ENCODE results near the gene CLNK.
A peak's percentile ranks its signal among the peaks of the same experiment; 100 is the strongest.

The CLNK gene

DNA sequence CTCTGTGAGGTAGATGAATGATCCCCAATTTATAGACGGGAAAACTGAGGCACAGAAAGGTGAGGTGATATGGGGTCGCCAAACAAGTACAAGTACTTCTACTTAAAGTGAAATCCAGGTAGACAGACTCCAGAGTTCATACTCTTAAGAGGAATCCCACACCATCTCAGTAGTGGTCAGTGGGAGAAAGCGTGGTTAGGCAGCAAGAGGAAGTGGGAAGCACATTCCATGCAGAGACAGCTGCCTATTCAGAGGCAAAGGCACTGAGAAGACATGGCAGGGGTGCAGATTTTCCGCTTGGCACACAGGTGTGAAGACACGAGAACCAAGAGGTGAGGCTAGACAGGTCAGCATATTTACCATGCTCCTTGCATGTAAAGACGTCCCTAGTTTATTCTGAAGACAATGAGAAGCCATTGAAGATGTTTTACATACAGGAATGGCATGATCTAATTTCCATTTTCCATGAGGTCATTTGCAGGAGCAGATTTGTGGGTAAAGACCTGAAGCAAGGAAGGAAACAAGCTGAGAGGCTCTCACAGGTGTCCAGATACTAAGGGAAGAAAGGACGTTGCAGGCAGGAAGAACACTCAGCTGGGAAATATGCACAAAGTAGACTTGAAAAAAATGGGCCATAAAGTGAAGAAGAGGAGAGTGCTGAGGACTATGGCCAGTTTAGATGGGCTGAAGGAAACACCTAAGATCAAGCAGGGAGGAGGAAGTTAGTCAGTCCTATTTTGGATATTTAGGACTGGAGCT is 17.3 kb upstream of the CLNK start:
- no peak for DNase-seq (ENCODE audit: low read depth in 2 of 2)

DNA sequence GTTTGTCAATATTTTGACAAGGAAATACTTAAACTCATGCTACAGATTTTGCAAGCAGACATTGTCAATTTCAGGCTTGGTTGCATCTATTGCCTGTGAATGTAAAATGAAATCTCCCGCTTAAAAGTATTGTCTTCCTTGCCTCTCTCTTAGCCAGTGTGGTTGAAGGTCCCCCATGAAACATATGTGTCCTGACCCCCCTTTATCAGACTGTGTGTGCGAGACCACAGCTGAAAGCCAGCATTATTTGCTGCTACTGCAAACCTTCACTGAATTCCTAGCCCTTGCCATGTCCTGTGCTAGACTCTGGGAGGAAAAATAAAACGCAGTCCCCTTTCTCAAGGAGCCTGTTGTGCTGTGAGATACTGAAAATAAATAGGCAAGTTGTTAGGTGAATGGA is 16.6 kb upstream of the CLNK start:
- no peak for DNase-seq (ENCODE audit: low read depth in 2 of 2)

DNA sequence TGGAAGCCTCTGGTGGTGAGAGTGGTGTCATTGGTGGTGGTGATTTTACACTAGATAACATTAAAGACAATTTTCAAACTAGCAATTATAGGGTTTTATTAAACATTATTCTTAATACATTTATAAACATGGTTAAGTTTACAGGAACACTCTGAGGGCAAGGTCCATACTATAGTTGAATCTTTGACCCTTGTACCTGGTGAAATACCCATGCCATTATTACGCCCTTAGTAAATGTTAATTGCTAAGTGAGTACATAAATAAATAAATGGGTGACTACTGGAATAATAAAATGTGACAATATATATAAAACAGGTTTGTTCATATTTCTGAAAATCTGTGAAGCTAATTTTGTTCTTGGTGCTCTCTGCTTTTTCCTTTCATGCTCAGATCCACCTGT is 13.6 kb upstream of the CLNK start:
- no peak for DNase-seq (ENCODE audit: low read depth in 2 of 2)

DNA sequence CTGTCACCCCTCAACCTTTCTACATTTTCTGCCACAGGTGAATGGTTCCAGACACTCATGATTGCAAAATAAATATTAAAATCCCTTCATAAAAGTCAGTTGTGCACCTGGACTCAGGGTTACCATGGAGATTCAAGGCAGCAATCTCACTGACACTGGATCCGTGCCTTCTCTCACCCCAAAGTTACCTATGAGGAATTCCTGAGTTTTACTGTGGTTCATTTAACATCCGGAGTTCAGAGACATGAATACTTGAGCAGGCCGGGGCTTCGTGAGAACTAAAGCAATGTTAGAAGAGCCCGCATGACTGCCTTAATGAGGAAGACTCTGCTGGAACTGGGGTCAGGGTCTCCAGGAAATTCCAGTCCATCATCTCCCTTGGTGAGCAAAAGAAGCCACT is 12.5 kb upstream of the CLNK start:
- DNase-seq (ENCODE audit: low read depth in 2 of 2), result no peak

DNA sequence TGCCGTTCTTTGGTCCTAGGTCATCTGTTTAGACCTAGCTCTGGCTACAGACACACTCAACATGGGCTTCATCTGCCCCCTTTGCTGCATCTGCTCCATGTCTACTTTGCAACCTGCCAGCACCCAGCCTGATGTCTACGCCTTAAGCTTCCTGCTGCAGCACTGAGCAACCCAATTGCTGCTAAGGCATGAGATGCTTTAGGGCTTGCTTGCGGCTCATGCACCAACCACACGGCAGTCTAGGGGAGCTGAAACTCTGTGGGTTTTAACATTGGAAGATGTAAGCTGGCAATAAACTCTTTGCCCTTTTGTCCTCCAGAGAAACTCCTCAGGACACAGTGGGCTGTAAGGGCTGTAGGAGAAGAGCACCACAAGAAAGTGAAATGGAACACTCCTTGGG is 11.7 kb upstream of the CLNK start:
- no peak for DNase-seq (ENCODE audit: low read depth in 2 of 2)

DNA sequence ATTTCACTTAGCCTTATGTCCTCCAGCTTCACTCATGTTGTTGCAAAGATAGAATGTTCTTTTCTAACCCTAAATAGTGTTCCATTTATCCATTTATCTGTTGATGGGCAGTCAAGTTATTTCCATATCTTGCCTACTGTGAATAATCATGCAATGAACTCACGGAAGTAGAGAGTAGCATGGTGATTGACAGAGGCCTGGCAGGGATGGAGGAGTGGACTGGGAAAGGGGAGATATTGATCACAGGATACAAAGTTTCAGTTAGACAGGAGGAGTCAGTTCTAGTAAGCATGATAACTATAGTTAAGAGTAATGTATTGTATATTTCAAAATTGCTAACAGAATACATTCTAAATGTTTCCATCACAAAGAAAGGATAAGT is 10.3 kb upstream of the CLNK start:
- no peak for DNase-seq (ENCODE audit: low read depth in 2 of 2)

DNA sequence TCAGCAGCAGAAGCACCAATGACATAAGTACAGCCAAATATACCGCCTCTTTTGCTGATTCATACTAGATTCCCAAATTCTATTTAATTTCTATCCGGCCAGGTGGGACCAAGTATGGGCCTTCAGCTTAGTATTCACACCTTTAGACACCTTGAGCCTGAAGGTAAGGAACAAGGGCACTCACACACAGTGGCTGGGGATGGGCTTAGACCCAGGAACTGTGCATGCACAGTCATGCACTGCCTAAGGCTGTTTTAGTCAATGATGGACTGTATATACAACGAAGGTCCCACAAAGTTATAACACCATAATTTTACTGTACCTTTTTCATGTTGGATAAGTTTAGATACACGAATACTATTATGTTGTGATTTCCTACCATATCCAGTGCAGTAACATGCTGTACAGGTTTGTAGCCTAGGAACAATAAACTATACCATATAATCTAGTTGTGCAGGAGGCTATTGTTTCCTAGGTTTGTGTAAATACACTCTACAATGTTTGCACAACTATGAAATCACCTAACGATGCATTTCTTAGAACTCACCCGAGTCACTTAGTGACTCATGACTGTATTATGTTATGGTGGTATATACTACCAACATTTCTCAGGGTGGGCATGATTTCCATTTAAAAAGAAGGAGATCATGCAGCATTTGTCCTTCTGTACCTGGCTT is 9.7 kb upstream of the CLNK start:
- no peak for DNase-seq (ENCODE audit: low read depth in 2 of 2)

DNA sequence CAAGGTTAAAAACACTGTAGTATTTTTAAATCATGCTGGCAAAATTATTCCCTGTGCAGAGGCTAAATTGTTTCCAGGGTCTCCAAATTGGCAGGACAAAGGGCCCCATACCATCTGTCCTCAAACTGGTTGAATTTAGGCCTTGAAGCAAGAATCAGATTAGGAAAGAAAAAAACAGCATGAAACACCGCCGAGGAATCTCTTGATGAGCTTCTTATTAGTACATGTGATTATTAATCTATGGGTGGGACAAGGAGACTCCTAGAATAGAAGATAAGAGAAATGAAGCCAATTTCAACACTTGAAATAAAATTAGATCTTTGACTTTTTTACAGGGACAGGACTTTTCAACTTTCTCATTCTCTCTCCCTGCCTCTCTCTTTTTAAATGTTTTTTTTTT is 7.1 kb upstream of the CLNK start:
- no peak for DNase-seq (ENCODE audit: low read depth in 2 of 2)

DNA sequence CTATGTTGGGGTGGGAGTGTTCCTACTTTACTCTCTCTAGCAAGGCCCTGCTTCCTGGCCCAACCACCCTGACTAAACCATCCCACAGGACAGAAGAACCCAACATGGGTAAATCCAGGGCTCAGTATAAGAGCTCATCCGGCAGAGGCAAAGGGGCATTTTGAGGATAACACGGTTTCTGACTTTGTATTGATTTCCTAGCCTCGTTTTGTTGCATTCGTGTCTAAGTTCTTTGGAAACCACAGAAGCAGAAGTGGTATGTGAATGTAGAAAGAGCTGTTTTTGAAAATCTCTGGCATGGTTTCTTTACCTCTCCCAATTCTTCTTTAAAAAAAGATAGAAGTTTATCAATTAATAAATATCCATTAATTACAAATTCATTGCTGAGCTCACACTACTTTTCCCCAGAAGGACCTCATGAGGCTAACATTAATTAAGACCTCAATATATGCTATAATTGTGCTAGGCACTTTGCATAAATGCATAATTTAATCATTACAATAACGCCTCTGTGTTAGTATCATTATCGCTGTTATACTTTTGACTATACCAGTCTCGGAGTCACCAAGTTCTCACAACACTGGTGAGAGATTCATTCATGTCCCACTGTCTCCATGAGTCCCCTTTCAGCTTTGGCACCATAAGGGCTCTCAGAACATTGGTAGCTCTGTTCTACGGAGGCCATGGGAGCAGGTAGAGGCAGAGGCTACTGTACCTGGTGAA is 5.8 kb upstream of the CLNK start:
- no peak for DNase-seq (ENCODE audit: low read depth in 2 of 2)

DNA sequence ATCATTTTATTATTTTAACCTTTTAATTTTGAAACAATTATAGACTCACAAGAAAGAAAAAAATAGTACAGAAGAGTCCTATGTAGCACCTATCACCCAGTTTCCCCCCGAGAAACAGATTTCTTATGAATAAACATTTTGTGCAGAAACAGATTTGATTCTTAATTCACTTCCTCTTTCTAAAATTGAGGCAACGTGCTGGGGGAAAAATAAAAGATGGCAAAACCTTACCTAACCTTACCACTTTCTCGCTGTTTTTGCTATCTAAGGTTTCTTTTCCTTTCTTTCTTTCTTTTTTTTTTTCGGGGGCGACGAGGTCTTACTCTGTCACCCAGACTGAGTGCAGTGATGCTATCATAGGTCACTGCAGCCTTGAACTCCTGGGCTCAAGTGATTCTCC is 4.3 kb upstream of the CLNK start:
- no peak for DNase-seq (ENCODE audit: low read depth in 2 of 2)

DNA sequence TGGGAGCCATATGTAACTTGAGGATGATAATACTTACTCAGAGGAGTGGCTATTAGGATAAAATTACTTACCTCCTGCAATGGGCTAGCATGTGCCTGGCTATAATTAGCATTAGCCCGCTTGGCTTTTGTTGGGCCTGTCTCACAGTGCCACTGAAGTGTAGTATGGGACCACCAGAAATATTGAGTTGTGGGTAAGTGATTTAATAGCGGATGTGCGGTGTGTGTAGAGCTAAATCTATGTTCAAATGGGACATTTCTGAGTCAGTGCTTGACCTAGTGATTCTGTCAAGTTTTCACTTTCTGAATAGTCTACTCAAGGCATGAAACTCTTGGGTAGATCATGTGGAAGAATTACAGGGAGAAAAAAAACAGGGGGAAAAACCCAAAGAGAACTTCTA is 3.5 kb upstream of the CLNK start:
- no peak for DNase-seq (ENCODE audit: low read depth in 2 of 2)

DNA sequence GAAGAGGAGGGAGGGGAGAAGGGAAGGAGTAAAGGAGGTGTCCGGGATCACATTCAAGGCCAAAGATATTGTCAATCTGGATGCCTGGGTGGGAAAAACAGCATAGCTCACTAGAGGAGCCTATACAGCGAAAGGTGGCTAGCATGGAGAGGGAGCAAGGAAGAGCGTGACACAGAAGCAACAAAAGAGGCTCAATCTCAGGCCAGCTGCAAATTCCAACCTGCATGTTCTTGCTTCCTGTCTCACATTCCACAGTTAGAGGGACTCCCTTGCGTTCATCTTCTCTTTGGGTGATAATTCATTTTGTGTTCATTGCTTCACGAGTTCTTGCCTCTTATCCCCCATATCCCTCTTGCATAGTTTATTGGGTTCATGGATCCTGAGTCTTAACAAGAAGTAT is 3.0 kb upstream of the CLNK start:
- DNase-seq (ENCODE audit: low read depth in 2 of 2), result no peak

DNA sequence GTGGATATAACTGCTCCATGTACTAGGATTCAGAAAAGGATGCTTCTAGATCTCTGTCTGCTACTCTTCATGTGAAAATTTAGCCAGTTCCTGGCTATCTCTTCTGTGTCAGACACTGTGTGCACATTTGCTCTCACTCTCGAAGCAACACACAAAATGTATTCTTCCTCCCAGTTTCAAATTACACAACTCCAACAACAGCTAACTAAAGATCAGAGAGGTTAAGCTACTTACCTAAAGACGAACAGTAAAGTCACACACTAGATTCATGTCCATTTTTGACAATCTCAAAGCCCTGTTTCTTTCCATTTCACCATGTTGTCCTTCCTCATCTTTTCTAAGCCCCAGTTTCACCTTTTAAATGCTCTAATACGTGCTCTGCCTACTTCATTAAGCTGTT is 2.2 kb downstream of the CLNK start:
- no peak for DNase-seq (ENCODE audit: low read depth in 2 of 2)

DNA sequence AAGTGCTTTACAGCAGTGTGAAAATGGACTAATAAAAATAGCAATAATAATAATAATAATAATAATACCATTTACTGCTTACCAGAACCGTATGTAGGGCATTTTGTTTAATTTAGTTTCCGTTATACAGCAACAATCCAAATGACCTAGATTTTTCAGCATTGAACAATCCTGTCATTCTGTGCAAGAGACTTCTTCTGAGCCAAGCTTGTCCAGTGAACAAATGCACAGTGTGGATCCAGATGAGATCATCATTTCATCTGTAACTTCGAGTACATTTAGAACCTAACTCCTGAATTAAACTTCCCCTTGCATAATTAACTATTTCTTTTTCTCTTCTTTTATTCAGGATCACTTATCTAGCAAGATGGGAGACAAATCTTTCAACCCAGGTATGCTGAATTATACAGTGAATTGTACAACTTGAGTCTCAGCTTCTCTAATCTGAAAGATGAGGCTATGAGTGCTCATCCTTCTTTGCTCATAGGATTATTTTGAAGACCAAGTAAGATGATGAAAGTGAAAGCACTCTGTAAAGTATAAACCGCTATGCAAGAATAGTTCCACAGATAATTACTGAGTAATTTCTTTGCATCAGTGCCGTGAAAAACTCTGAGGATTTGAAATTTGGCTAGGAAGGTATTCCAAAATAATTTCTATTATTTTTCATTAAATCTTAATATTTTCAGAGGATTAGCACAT is 6.6 kb downstream of the CLNK start:
- DNase-seq (ENCODE audit: low read depth in 2 of 2), result no peak

DNA sequence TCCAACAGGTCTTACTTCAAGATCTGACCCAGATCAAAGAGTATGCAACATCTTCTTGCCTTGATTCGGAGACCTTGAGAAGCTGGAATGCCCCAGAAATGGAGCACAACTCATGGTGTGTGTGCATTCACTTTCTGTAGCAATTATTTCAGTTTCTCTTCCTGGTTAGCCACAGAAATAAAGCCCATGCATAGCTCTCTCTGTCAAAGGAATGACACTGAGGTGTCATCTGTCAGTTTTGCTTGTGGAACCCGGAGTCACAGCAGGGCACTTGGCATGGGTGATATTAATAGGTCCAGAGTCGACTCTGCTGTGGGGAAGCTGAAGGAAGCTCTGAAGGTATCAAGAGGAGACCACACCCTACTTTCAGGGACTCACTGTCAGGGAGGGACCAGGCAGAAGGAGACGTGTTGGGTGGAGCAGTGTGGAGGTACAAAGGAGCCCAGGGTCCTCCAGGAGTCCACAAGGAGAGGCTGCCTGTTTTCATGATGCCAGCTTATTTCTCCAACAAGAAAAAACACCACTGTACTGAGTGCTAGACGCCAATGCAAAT is 10.7 kb downstream of the CLNK start:
- no peak for DNase-seq (ENCODE audit: low read depth in 2 of 2)

DNA sequence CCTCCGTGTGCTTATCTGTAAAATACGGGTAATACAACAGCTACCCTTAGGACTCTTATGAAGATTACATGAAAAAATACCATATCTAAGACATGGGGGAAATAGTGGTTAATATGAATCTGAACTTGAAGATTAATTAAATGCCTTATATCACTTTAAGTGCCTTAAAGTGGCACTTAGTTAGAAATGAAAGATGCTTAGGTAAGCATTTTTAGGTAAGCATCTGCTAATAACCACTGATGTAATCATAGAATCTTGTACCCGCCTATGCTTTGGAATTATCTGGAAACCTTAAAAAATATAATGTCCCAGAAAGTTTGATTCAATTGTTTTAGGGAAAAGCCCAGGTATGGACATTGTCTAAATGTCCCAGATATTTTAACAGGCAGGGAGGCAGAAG is 12.2 kb downstream of the CLNK start:
- DNase-seq (ENCODE audit: low read depth in 2 of 2), result no peak

DNA sequence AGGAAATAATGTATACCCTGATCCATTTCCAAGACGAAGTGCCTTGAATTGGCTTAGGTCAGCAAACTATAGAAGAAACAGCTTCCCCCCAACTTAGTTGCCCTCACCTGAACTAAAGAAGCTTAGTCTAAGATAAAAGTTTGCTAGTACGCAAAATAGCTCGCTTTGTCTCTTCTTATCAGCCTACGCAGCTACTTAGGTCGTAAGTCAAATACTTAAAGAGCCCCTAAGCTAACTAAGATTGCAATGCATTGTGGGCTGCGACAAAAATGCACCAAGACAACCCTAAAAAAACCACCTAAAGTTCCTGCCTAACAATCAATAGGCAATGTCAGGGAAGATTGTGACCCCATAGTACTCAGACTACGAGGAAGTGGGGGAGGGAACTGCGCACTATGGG is 12.8 kb downstream of the CLNK start:
- no peak for DNase-seq (ENCODE audit: low read depth in 2 of 2)

DNA sequence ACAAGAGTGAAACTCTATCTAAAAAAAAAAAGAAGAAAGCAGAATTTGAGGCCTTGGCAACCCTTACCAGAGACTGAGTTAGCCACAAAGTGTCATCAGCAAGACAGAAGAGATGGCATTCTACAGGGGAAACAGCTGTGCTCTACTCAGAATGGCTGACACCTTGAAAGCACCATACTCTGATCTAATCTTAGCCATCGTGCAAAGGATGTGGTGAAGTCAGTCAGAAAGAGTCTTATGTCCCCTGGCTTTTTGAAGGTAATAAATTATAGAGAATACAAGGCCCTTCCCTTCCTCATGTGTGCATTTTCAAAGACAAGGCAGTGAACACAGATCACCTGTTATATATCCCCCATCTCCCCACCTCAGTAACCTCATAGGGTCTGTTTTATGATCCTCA is 13.2 kb downstream of the CLNK start:
- DNase-seq (ENCODE audit: low read depth in 2 of 2), result no peak

DNA sequence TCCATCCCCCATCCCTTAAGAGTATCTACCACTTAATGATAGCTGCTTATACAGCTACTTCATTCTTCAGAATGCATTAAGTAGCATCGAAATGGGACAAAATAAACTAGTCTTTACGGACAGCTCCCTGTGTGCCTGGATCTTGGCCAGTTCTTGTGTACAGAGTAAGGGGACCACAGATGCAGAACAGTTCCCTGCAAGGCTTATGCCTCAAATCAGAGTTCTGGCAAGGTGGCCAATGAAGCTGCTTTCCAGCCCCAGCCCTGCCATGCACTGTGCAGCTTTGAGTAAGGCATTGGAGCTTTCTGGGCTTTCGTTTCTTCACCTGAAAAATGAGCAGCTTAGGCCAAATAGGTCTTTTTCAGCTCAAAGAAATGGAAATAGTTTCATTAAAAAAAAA is 14.2 kb downstream of the CLNK start:
- DNase-seq (ENCODE audit: low read depth in 2 of 2), result no peak

DNA sequence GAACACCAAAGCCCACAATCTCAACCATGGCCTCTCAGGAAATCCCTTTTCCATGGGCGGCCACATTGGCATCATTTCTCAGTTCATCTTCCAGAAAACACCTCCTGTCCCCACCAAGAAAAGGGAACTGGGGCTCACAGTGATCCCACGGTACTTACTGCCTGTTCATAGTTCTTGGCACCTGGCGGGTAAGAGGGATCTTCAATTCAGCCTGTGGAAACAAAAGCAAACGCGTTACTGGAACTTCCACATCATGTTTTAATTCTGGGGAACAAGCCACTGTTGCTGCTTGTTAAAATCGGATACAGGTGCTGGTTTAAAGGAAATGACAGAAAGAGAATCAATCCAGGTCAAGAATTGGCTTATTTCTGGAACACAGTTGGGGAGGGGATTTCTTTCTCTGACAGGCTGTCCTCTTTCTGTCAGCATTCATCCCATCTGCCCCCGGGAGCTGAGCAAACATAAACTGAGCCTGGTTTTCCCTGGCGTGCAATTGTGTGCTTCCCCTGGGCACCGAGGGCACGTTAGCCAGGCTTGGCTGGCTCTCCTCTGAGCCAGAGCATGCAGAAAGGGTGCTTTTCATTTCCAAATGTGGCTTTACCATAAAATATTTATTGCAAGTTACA is 16.8 kb downstream of the CLNK start:
- no peak for DNase-seq (ENCODE audit: low read depth in 2 of 2)

DNA sequence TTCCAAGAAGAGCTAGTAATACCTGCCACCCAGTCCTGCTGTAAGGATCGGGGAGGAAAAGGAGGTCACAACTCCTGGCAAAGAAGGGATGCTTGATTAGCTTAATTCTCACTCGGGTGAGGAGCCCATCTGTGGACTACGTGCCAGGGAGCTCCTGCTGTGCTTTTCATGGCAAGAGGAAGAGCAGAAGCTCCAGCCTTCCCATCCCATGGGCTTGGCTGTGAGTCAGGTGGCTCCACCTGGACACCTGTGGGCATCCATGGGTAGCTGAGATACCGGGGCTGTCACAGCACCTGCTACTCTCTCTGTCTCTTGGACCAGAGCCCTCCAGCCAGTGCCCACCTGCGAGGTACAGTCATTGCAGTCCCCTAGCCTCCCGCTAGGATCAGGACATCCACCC is 18.0 kb downstream of the CLNK start:
- no peak for DNase-seq (ENCODE audit: low read depth in 2 of 2)

DNA sequence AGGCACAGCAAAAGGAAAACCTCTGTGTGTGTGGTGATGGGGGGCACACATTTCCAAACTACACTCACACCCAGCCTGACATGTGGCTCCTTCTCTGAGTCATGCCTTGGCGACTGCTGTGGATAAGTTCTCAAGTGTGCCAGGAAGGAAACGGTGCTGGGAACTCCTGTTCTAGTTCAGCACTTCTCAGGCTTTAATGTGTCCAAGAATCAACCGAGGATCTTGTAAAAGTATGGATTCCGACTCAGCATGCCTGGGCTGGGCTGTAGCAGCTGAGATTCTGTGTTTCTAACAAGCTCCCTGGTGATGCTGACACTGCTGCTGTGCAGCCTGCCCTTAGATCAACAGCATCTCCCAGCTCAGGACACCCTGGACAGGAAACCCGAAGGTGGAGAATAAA is 20.2 kb downstream of the CLNK start:
- DNase-seq (ENCODE audit: low read depth in 2 of 2), result peak in 1 of 2 experiments; percentile 33
